ENCODE measurements around the gene BPIFB6. TPM values are rescaled to one million over a fixed set of nuclear protein-coding genes. Genes with fewer than 3 reads are reported as not detected.

Gene BPIFB6
- total and polyA plus RNA-seq, 2 of the 4 experiments (the other 2 are of a cell fraction): not detected

GRCh38 chr20:33028875-33029274, 2.6 kb upstream of the BPIFB6 start (continued):
- no peak for TF ChIP-seq SMC3 (IDR thresholded peaks at IDR 0.05; ENCODE audit: low read depth, low read length)
- no peak for TF ChIP-seq RCOR1 (IDR thresholded peaks at IDR 0.05; ENCODE audit: insufficient replicate concordance, low read length)
- TF ChIP-seq CEBPB (IDR thresholded peaks at IDR 0.05; ENCODE audit: low read depth, low read length): no peak
- TF ChIP-seq POLR2A (IDR thresholded peaks at IDR 0.05; ENCODE audit: low read depth, low read length): no peak

GRCh38 chr20:33030076-33030475, 1.4 kb upstream of the BPIFB6 start:
- Histone ChIP-seq H4K8ac (ENCODE audit: low read depth in 2 of 2, low read length in 2 of 2) (no peak overlapping the region), H2AFZ (replicated peaks; ENCODE audit: low read length, poor library complexity) (no peak overlapping the region), H3K4me2 (ENCODE audit: low read depth, low read length) (no peak overlapping the region), H4K5ac (ENCODE audit: low read depth, low read length) (no peak overlapping the region), H2AK9ac (replicated peaks; ENCODE audit: low read depth, low read length, poor library complexity) (no peak overlapping the region), H3K27me3 (ENCODE audit: control insufficient read depth, insufficient read depth, low read length) (no peaks in the 10 kb centered on the region), H3K4me1 (ENCODE audit: control insufficient read depth, insufficient read depth, low read length) (no peaks in the 10 kb centered on the region), H2AK5ac (ENCODE audit: low read depth, low read length) (no peak overlapping the region), H2BK15ac (ENCODE audit: low read depth, low read length) (no peak overlapping the region), H4K91ac (ENCODE audit: insufficient read depth, low read depth, low read length) (no peak overlapping the region), H2BK120ac (ENCODE audit: low read depth, low read length) (no peak overlapping the region), H3K79me1 (ENCODE audit: low read depth in 1 of 2, low read length in 2 of 2) (no peaks in the 10 kb centered on the region), H3K36me3 (ENCODE audit: control insufficient read depth, insufficient read depth, low read length) (no peaks in the 10 kb centered on the region), H3K23ac (ENCODE audit: low read depth, low read length) (no peak overlapping the region), H2BK5ac (ENCODE audit: low read depth, low read length, poor library complexity, severe bottlenecking) (no peak overlapping the region), H3K4ac (ENCODE audit: low read depth, low read length) (no peak overlapping the region), H4K20me1 (ENCODE audit: insufficient read depth, low read length) (no peaks in the 10 kb centered on the region), H3K56ac (ENCODE audit: extremely low read depth, insufficient read depth, low read length) (no peak overlapping the region), H3K27ac (ENCODE audit: insufficient read depth, low read length) (no peak overlapping the region), H3K18ac (ENCODE audit: low read depth, low read length) (no peak overlapping the region), H3K9me1 (ENCODE audit: insufficient read depth, low read length) (no peaks in the 10 kb centered on the region), H2BK20ac (ENCODE audit: low read depth, low read length) (no peak overlapping the region), H3K14ac (replicated peaks; ENCODE audit: low read depth, low read length) (no peak overlapping the region), H3K4me3 (ENCODE audit: insufficient read depth, low read depth, low read length) (no peak overlapping the region), H3K9ac (ENCODE audit: low read depth, low read length) (no peak overlapping the region), H3K9me3 (ENCODE audit: control insufficient read depth, insufficient read depth, low read length) (no peaks in the 10 kb centered on the region)
- intact Hi-C loops (cut with micrococcal nuclease) (no loop called here), dilution Hi-C loops (cut with HindIII; ENCODE audit: low sequenced_read_pairs, unreplicated experiment) (no loop called here), in situ Hi-C loops (cut with MboI; ENCODE audit: low sequenced_read_pairs) (no loop called here)
- no CpG with 5 or more reads among the region's 9 CpGs for WGBS, 2 experiments (ENCODE audit: extremely low coverage in 2 of 2, insufficient read length in 1 of 2)
- ChIA-PET CTCF (no interaction called here), POLR2A (ENCODE audit: unreplicated experiment) (no interaction called here)
- no peak for DNase-seq
- no TSS peak for BruUV-seq (replicated peaks)
- ATAC-seq (ENCODE audit: low read depth): no peak
- no peak for TF ChIP-seq USF2 (IDR thresholded peaks at IDR 0.05; ENCODE audit: low read depth, low read length)
- no peak for TF ChIP-seq BHLHE40 (IDR thresholded peaks at IDR 0.05; ENCODE audit: low read depth, low read length)
- no peak for TF ChIP-seq NFE2L2 (IDR thresholded peaks at IDR 0.05; ENCODE audit: low read depth, low read length)
- TF ChIP-seq CEBPB (IDR thresholded peaks at IDR 0.05; ENCODE audit: low read depth, low read length): no peak
- no peak for TF ChIP-seq ELK1 (IDR thresholded peaks at IDR 0.05; ENCODE audit: borderline replicate concordance, low read depth, low read length)
- no peak for TF ChIP-seq RAD21 (IDR thresholded peaks at IDR 0.05; ENCODE audit: low read length)
- no peak for TF ChIP-seq MAZ (IDR thresholded peaks at IDR 0.05; ENCODE audit: borderline replicate concordance, low read depth, low read length)
- TF ChIP-seq FOS (IDR thresholded peaks at IDR 0.05; ENCODE audit: low read depth, low read length): no peak
- TF ChIP-seq CTCF (conservative IDR thresholded peaks at IDR 0.05; ENCODE audit: low read depth, low read length): no peak
- no peak for TF ChIP-seq MAFK (IDR thresholded peaks at IDR 0.05; ENCODE audit: low read depth, low read length)
- TF ChIP-seq SMC3 (IDR thresholded peaks at IDR 0.05; ENCODE audit: low read depth, low read length): no peak
- no peak for TF ChIP-seq POLR2A (IDR thresholded peaks at IDR 0.05; ENCODE audit: low read depth, low read length)
- no peak for TF ChIP-seq RCOR1 (IDR thresholded peaks at IDR 0.05; ENCODE audit: insufficient replicate concordance, low read length)
- no peak for TF ChIP-seq MXI1 (IDR thresholded peaks at IDR 0.05; ENCODE audit: borderline replicate concordance, low read depth, low read length)
- TF ChIP-seq RFX5 (IDR thresholded peaks at IDR 0.05; ENCODE audit: low read depth, low read length): no peak

Data from IMR-90 (cell line).